Measurements from ENCODE around the gene OXLD1. TPM values are rescaled to one million over a fixed set of nuclear protein-coding genes. Genes with fewer than 3 reads are reported as not detected.

OXLD1 gene
- 24.5 and 29.7 TPM in 2 replicates for total RNA-seq

GRCh38 chr17:81666342-81667191 lies at the start of gene OXLD1, which contains the start of gene CCDC137:
Gene OXLD1 (minus strand): TSS chr17:81666605. CDS start chr17:81666577, 28 bp downstream.
Gene CCDC137 (plus strand): TSS chr17:81666737. CDS start chr17:81666767, 30 bp downstream.

GRCh38 chr17:81711814-81712467 lies 45.5 kb upstream of the OXLD1 start, which contains the start of gene SLC25A10:
Gene SLC25A10 (plus strand): TSS chr17:81712284. CDS start chr17:81712427, 143 bp downstream.

GRCh38 chr17:81702934-81703746 lies 36.7 kb upstream of the OXLD1 start, which contains the start of gene MRPL12:
Gene MRPL12 (plus strand): TSS chr17:81703367. CDS start chr17:81703502, 135 bp downstream.

DNA sequence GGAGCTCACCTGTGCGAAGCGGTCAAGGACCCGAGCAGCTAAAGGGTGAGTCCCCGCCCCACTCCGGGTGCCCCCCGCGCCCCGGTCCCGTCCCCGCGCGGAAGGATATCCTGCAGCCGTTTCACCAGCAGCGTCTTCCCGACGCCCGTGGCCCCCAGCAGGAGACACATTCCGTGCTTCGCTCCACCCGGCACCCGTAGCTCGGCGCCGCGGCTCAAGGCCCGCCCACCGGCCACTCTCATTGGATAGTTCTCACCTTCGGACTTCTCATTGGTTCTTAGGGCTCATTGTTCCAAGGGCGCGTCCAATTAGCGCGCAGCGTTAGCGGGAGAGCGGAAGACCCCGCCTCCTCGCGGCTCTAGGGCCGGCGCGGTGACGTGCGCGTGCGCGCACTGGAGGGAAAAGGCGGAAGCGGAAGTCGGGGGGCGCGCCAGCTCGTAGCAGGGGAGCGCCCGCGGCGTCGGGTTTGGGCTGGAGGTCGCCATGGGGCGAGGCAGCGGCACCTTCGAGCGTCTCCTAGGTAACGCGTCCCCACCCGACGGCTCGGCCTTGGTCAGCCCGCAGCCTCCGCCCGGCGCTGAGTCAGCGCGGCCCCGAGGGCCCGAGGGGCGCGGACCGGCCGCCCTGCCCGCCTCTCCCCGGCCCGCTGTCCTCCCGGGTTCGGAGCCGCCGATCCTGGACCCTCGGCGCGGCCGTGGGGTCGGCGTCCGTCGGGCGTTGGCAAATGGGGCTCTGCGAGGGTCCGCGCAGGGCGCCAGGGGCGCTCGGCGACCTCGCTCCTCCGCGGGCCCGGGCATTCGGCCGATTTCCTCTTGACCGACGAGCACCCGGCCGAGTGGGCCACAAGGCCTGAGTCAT lies 17.4 kb upstream of the OXLD1 start, which contains the start of the genes ARL16 and HGS:
Gene ARL16, minus strand, starts transcription at position 214 of the 858 bp plus-strand sequence. Its CDS starts 44 bp downstream, at position 170.
Gene HGS, plus strand, starts transcription at position 428 of the 858 bp plus-strand sequence. Its CDS starts 56 bp downstream, at position 484.

GRCh38 chr17:81656118-81656743 lies 10.2 kb downstream of the OXLD1 start, which contains the start of gene PDE6G:
Gene PDE6G (minus strand): TSS chr17:81656542. CDS start chr17:81653305, 3,237 bp downstream.

GRCh38 chr17:81636505-81637288 lies 29.7 kb downstream of the OXLD1 start, which contains the start of the genes NPLOC4 and TSPAN10:
Gene NPLOC4 (minus strand): TSS chr17:81637112. CDS start chr17:81636930, 182 bp downstream.
Gene TSPAN10 (plus strand): TSS chr17:81637196. CDS start chr17:81642413, 5,217 bp downstream.

Small RNA genes lying within 50 kb of the gene (small RNA-seq; reads per million reads assigned to genes)
- gene MIR6786 = not detected

Other genes starting within 250 kb of the OXLD1 start
- 14,927 and 15,075 TPM in 2 replicates for gene ACTG1, start 153.8 kb downstream of the OXLD1 start, total RNA-seq
- 0.57 and 1.3 TPM in 2 replicates for gene FSCN2, start 138.2 kb downstream of the OXLD1 start, total RNA-seq
- 38.3 and 56.2 TPM in 2 replicates for gene FAAP100, start 114.3 kb downstream of the OXLD1 start, total RNA-seq
- gene NPLOC4, start 29.5 kb downstream of the OXLD1 start, total RNA-seq = 121 and 146 TPM in 2 replicates
- 0.48 TPM in 1 of 2 replicates, not detected in the other for gene TSPAN10, start 29.4 kb downstream of the OXLD1 start, total RNA-seq
- gene PDE6G, start 10.1 kb downstream of the OXLD1 start, total RNA-seq = 1.3 TPM in 2 replicates
- 11.8 and 12.1 TPM in 2 replicates for gene CCDC137, start 132 bp upstream of the OXLD1 start, total RNA-seq
- gene ARL16, start 17.2 kb upstream of the OXLD1 start, total RNA-seq = 35.6 and 36.6 TPM in 2 replicates
- 134 and 147 TPM in 2 replicates for gene HGS, start 17.4 kb upstream of the OXLD1 start, total RNA-seq
- gene MRPL12, start 36.8 kb upstream of the OXLD1 start, total RNA-seq = 23.8 and 26.1 TPM in 2 replicates
- 17.6 and 23.5 TPM in 2 replicates for gene SLC25A10, start 45.7 kb upstream of the OXLD1 start, total RNA-seq
- gene GCGR, start 137.5 kb upstream of the OXLD1 start, total RNA-seq = not detected in 2 replicates
- gene MCRIP1, start 166.7 kb upstream of the OXLD1 start, total RNA-seq = 91.2 and 156 TPM in 2 replicates
- not detected in 2 replicates for gene PPP1R27, start 168.4 kb upstream of the OXLD1 start, total RNA-seq
- gene P4HB, start 193.9 kb upstream of the OXLD1 start, total RNA-seq = 991 and 1,042 TPM in 2 replicates
- 215 and 257 TPM in 2 replicates for gene ARHGDIA, start 204.7 kb upstream of the OXLD1 start, total RNA-seq
- gene ALYREF, start 225.0 kb upstream of the OXLD1 start, total RNA-seq = 155 and 174 TPM in 2 replicates
- 106 and 139 TPM in 2 replicates for gene ANAPC11, start 225.1 kb upstream of the OXLD1 start, total RNA-seq
- gene NPB, start 235.6 kb upstream of the OXLD1 start, total RNA-seq = 0.65 TPM in 1 of 2 replicates, not detected in the other
- 26.5 and 45.9 TPM in 2 replicates for gene PCYT2, start 244.8 kb upstream of the OXLD1 start, total RNA-seq